WTC11 (cell line): ENCODE data around the gene ROBO4. TPM values are rescaled to one million over a fixed set of nuclear protein-coding genes. Genes with fewer than 3 reads are reported as not detected.

Experiments used
- ATAC-seq: fragments of 200-7000 bp; cut with Tn5 transposase; 2 replicates; pipeline ENCODE4 v1.10.0; 2021; ENCODE audit warnings: mild to moderate bottlenecking, moderate library complexity
- CTCF ChIA-PET: fragments of 300-600 bp; sonication (Branson Sonifier 250); formaldehyde crosslinking; loops from one replicate; lab custom pipeline; 2021; ENCODE audit warnings: antibody characterized with exemption; lab: Charles Lee
- POLR2A ChIA-PET: fragments of 350-600 bp; sonication (Branson Sonifier 250); formaldehyde crosslinking; loops from one replicate; lab custom pipeline; 2021; ENCODE audit warnings: antibody characterized with exemption; lab: Charles Lee
- DNase-seq: peaks from one replicate; pipeline ENCODE4 v3.0.0; 2021; ENCODE audit warnings: low spot score
- H3K27ac Mint-ChIP-seq: 2 replicates; pipeline ENCODE4 v1.8.0; 2021; ENCODE audit warnings: mixed read lengths
- H3K27me3 Mint-ChIP-seq: 2 replicates; pipeline ENCODE4 v1.8.0; 2021; ENCODE audit warnings: low read depth, mild to moderate bottlenecking, moderate library complexity, mixed read lengths
- H3K36me3 Mint-ChIP-seq: 2 replicates; pipeline ENCODE4 v1.8.0; 2021; ENCODE audit warnings: mixed read lengths
- H3K4me1 Mint-ChIP-seq: 2 replicates; pipeline ENCODE4 v1.8.0; 2022; ENCODE audit warnings: mixed read lengths
- H3K4me3 Mint-ChIP-seq: 2 replicates; pipeline ENCODE4 v1.8.0; 2021; ENCODE audit warnings: mild to moderate bottlenecking, moderate library complexity, mixed read lengths
- H3K9me3 Mint-ChIP-seq: 2 replicates; pipeline ENCODE4 v1.8.0; 2021; ENCODE audit warnings: mixed read lengths
- CBFB ChIP-seq: sonication (generic); formaldehyde crosslinking; IDR thresholded peaks from 2 replicates; pipeline ENCODE4 v1.8.1; 2022; ENCODE audit warnings: mild to moderate bottlenecking, low read depth, missing genetic modification reagents
- GTF2I ChIP-seq: fragments of 250-450 bp; sonication (Bioruptor Pico); conservative IDR thresholded peaks from 2 replicates; pipeline ENCODE4 v1.4.0; 2021; ENCODE audit warnings: mild to moderate bottlenecking
- NR2C2 ChIP-seq: sonication (generic); formaldehyde crosslinking; IDR thresholded peaks from 2 replicates; pipeline ENCODE4 v1.8.0; 2022; ENCODE audit warnings: mild to moderate bottlenecking, missing genetic modification reagents
- NR3C1 ChIP-seq: sonication (generic); formaldehyde crosslinking; conservative IDR thresholded peaks from 2 replicates; pipeline ENCODE4 v1.8.1; 2023; ENCODE audit warnings: low read depth, mild to moderate bottlenecking, missing genetic modification reagents
- SP1 ChIP-seq: sonication (generic); formaldehyde crosslinking; conservative IDR thresholded peaks from 2 replicates; pipeline ENCODE4 v1.8.1; 2022; ENCODE audit warnings: missing genetic modification reagents
- TCF7 ChIP-seq: sonication (generic); formaldehyde crosslinking; IDR thresholded peaks from 2 replicates; pipeline ENCODE4 v1.8.0; 2022; ENCODE audit warnings: mild to moderate bottlenecking, low read depth, missing genetic modification reagents, moderate library complexity
- ZNF121 ChIP-seq: sonication (generic); formaldehyde crosslinking; IDR thresholded peaks from 2 replicates; pipeline ENCODE4 v1.8.0; 2023; ENCODE audit warnings: missing genetic modification reagents
- ZNF263 ChIP-seq: sonication (generic); formaldehyde crosslinking; IDR thresholded peaks from 2 replicates; pipeline ENCODE4 v1.8.1; 2022; ENCODE audit warnings: low read depth, mild to moderate bottlenecking, moderate library complexity, missing genetic modification reagents
- ZNF317 ChIP-seq: sonication (generic); formaldehyde crosslinking; IDR thresholded peaks from 2 replicates; pipeline ENCODE4 v1.8.1; 2023; ENCODE audit warnings: low read depth, mild to moderate bottlenecking, moderate library complexity, missing genetic modification reagents, borderline replicate concordance
- ZNF416 ChIP-seq: fragments of 250-450 bp; sonication (Bioruptor Pico); IDR thresholded peaks from 2 replicates; pipeline ENCODE4 v1.9.0; 2021; ENCODE audit warnings: mild to moderate bottlenecking, inconsistent platforms
- total RNA-seq: library from RNA; stranded (reverse); gene quantifications from 3 replicates; pipeline ENCODE4 v1.2.3, GENCODE V29; 2021
- TF ChIP-seq, protein P1 (sequence below): sonication (generic); formaldehyde crosslinking; IDR thresholded peaks from 2 replicates; pipeline ENCODE4 v1.8.0; 2022; ENCODE audit warnings: mild to moderate bottlenecking, missing genetic modification reagents
- TF ChIP-seq, protein P2 (sequence below): sonication (generic); formaldehyde crosslinking; conservative IDR thresholded peaks from 2 replicates; pipeline ENCODE4 v1.8.1; 2022; ENCODE audit warnings: mild to moderate bottlenecking, missing genetic modification reagents
- TF ChIP-seq, protein P3 (sequence below): fragments of 250-450 bp; sonication (Bioruptor Pico); IDR thresholded peaks from 2 replicates; pipeline ENCODE4 v2.1.2; 2022; ENCODE audit warnings: mild to moderate bottlenecking, moderate library complexity
- TF ChIP-seq, protein P4 (sequence below): sonication (generic); formaldehyde crosslinking; IDR thresholded peaks from 2 replicates; pipeline ENCODE4 v1.8.1; 2023; ENCODE audit warnings: mild to moderate bottlenecking, missing genetic modification reagents
- TF ChIP-seq, protein P5 (sequence below): sonication (generic); formaldehyde crosslinking; IDR thresholded peaks from 2 replicates; pipeline ENCODE4 v1.8.1; 2023; ENCODE audit warnings: mild to moderate bottlenecking, missing genetic modification reagents, moderate library complexity
- TF ChIP-seq, protein P6 (sequence below): fragments of 250-450 bp; sonication (Bioruptor Pico); IDR thresholded peaks from 2 replicates; pipeline ENCODE4 v1.9.0; 2021; ENCODE audit warnings: mild to moderate bottlenecking

ROBO4 gene
- total RNA-seq, 1 experiment from 2014 or later, result 0.13 TPM

DNA sequence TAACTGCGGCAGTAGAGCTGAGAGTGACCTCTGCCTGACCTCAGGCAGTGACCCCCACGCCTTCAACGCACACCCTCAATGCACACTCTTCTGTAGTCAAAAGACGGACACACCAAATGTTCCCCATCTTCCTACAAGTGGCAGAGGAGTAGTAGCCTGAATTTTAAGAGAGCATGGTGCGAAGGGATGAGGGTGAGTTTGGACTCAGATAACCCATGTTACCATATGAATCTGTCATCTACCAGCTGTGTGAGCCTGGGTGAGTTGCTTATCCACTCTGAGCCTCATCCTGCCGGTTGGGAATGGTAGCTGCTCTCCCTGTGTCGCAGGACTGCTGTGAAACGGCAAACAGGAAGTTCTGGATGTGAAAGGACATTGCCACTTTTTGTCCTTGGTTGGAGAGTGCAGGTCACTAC is 53.0 kb downstream of the ROBO4 start:
- TF ChIP-seq NR2C2 (CRISPR knock-in tag) (no peak), ZNF317 (CRISPR knock-in tag) (no peak), TCF7 (no peak), ZNF121 (CRISPR knock-in tag) (no peak), ZNF416 (CRISPR knock-in tag) (no peak), SP1 (CRISPR knock-in tag) (no peak), NR3C1 (CRISPR knock-in tag) (no peak), ZNF263 (CRISPR knock-in tag) (no peak), CBFB (CRISPR knock-in tag) (no peak)
- TF ChIP-seq, protein P1, sequence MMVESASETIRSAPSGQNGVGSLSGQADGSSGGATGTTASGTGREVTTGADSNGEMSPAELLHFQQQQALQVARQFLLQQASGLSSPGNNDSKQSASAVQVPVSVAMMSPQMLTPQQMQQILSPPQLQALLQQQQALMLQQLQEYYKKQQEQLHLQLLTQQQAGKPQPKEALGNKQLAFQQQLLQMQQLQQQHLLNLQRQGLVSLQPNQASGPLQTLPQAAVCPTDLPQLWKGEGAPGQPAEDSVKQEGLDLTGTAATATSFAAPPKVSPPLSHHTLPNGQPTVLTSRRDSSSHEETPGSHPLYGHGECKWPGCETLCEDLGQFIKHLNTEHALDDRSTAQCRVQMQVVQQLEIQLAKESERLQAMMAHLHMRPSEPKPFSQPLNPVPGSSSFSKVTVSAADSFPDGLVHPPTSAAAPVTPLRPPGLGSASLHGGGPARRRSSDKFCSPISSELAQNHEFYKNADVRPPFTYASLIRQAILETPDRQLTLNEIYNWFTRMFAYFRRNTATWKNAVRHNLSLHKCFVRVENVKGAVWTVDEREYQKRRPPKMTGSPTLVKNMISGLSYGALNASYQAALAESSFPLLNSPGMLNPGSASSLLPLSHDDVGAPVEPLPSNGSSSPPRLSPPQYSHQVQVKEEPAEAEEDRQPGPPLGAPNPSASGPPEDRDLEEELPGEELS (CRISPR knock-in tag), result no peak
- TF ChIP-seq, protein P2, sequence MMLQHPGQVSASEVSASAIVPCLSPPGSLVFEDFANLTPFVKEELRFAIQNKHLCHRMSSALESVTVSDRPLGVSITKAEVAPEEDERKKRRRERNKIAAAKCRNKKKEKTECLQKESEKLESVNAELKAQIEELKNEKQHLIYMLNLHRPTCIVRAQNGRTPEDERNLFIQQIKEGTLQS (CRISPR knock-in tag), result no peak
- TF ChIP-seq, protein P3, sequence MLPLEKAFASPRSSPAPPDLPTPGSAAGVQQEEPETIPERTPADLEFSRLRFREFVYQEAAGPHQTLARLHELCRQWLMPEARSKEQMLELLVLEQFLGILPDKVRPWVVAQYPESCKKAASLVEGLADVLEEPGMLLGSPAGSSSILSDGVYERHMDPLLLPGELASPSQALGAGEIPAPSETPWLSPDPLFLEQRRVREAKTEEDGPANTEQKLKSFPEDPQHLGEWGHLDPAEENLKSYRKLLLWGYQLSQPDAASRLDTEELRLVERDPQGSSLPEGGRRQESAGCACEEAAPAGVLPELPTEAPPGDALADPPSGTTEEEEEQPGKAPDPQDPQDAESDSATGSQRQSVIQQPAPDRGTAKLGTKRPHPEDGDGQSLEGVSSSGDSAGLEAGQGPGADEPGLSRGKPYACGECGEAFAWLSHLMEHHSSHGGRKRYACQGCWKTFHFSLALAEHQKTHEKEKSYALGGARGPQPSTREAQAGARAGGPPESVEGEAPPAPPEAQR, result no peak
- TF ChIP-seq, protein P4, sequence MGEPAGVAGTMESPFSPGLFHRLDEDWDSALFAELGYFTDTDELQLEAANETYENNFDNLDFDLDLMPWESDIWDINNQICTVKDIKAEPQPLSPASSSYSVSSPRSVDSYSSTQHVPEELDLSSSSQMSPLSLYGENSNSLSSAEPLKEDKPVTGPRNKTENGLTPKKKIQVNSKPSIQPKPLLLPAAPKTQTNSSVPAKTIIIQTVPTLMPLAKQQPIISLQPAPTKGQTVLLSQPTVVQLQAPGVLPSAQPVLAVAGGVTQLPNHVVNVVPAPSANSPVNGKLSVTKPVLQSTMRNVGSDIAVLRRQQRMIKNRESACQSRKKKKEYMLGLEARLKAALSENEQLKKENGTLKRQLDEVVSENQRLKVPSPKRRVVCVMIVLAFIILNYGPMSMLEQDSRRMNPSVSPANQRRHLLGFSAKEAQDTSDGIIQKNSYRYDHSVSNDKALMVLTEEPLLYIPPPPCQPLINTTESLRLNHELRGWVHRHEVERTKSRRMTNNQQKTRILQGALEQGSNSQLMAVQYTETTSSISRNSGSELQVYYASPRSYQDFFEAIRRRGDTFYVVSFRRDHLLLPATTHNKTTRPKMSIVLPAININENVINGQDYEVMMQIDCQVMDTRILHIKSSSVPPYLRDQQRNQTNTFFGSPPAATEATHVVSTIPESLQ (CRISPR knock-in tag), result no peak
- H3K9me3 Mint-ChIP-seq, result no peaks in the 10 kb centered on the region
- H3K27ac Mint-ChIP-seq, result no peak overlapping the region
- POLR2A ChIA-PET, result interaction anchor here (1.3 kb wide), 1 partner anchor 31 kb away, joined by 4 read pairs; no protein-coding TSS in a partner anchor
- CTCF ChIA-PET, result interaction anchor here (4.2 kb wide), 1 partner anchor 22 kb away, joined by 29 read pairs; no protein-coding TSS in a partner anchor
- ATAC-seq (no peak; the same call in 1 of the 2 replicates), DNase-seq (no peak)
- no peaks in the 10 kb centered on the region for H3K36me3 Mint-ChIP-seq
- H3K4me1 Mint-ChIP-seq, result peaks cover 32% of the 10 kb centered on the region
- no peaks in the 10 kb centered on the region for H3K27me3 Mint-ChIP-seq
- no peak overlapping the region; the same call in 1 of the 2 replicates for H3K4me3 Mint-ChIP-seq

DNA sequence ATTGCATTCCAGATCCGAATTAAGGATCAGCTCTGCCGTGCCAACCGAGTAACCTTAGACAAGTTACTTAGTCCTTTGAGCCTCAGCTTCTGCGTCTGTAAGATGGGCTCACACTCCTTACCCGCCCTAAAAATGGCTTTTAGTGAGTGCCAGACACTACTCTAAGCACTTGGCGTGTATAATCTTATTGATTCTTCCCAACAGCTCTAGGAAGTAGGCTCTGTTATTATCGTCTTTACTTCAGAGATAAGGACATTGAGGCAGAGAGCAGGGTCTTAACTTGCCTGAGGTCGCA is 54.1 kb downstream of the ROBO4 start:
- POLR2A ChIA-PET, result no interaction called here
- no peak overlapping the region for H3K27ac Mint-ChIP-seq
- TF ChIP-seq, protein P5, sequence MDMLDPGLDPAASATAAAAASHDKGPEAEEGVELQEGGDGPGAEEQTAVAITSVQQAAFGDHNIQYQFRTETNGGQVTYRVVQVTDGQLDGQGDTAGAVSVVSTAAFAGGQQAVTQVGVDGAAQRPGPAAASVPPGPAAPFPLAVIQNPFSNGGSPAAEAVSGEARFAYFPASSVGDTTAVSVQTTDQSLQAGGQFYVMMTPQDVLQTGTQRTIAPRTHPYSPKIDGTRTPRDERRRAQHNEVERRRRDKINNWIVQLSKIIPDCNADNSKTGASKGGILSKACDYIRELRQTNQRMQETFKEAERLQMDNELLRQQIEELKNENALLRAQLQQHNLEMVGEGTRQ (CRISPR knock-in tag), result 0 out of 2 replicates have a peak, but pooled peaks have one; percentile 5
- TF ChIP-seq GTF2I, result peak; percentile 93
- TF ChIP-seq, protein P6, sequence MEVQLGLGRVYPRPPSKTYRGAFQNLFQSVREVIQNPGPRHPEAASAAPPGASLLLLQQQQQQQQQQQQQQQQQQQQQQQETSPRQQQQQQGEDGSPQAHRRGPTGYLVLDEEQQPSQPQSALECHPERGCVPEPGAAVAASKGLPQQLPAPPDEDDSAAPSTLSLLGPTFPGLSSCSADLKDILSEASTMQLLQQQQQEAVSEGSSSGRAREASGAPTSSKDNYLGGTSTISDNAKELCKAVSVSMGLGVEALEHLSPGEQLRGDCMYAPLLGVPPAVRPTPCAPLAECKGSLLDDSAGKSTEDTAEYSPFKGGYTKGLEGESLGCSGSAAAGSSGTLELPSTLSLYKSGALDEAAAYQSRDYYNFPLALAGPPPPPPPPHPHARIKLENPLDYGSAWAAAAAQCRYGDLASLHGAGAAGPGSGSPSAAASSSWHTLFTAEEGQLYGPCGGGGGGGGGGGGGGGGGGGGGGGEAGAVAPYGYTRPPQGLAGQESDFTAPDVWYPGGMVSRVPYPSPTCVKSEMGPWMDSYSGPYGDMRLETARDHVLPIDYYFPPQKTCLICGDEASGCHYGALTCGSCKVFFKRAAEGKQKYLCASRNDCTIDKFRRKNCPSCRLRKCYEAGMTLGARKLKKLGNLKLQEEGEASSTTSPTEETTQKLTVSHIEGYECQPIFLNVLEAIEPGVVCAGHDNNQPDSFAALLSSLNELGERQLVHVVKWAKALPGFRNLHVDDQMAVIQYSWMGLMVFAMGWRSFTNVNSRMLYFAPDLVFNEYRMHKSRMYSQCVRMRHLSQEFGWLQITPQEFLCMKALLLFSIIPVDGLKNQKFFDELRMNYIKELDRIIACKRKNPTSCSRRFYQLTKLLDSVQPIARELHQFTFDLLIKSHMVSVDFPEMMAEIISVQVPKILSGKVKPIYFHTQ (CRISPR knock-in tag), result no peak
- TF ChIP-seq, all 79 proteins: peak for 2
- no peaks in the 10 kb centered on the region for H3K36me3 Mint-ChIP-seq
- H3K4me3 Mint-ChIP-seq, result peak overlapping the region; percentile 62
- H3K4me1 Mint-ChIP-seq, result peaks cover 36% of the 10 kb centered on the region
- no peaks in the 10 kb centered on the region for H3K9me3 Mint-ChIP-seq
- no peaks in the 10 kb centered on the region; the same call in none of the 2 replicates for H3K27me3 Mint-ChIP-seq
- DNase-seq (no peak), ATAC-seq (no peak)
- CTCF ChIA-PET, result interaction anchor here (0.7 to 4.2 kb wide), 5 partner anchors 23 to 248 kb away, joined by 3 to 29 read pairs (median 4); partner anchors contain the start of gene CCDC15
